SU-DHL-6 (cell line): ENCODE results near the gene CRYBG1.

Experiments used
- EZH2phosphoT487 ChIP-seq: fragments of 200-600 bp; sonication (generic), shearing (Covaris generic); conservative IDR thresholded peaks from 2 replicates; pipeline ENCODE4 v1.6.1; 2018; ENCODE audit warnings: mild to moderate bottlenecking, antibody characterized with exemption, low read length, moderate library complexity, mixed read lengths
- TF ChIP-seq, protein P1 (sequence below): fragments of 200-600 bp; sonication (generic); IDR thresholded peaks from one replicate; pipeline ENCODE4 v1.5.1; 2017; ENCODE audit warnings: antibody characterized with exemption, mild to moderate bottlenecking, low read length, moderate library complexity; ENCODE audit not compliant: insufficient read depth, poor library complexity, severe bottlenecking

DNA sequence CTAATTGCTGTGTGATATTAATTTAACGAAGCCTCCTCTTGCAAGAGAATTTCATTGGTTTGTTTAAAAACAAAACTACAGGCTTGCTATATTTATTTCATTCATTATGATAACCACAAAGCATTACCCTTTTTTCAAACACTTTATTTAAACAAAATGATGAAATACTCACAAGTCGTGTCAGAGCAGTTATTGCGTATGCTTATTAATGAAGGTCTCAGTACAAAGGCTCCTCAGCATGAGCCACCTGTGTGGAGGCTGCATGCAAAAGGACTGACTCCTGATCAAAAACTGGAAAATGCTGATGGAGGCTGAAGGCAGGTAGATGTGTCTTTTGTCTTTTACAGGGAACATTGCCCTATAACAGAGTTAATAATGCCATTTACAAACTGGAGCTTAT, 130.5 kb downstream of the CRYBG1 start:
- TF ChIP-seq, protein P1, sequence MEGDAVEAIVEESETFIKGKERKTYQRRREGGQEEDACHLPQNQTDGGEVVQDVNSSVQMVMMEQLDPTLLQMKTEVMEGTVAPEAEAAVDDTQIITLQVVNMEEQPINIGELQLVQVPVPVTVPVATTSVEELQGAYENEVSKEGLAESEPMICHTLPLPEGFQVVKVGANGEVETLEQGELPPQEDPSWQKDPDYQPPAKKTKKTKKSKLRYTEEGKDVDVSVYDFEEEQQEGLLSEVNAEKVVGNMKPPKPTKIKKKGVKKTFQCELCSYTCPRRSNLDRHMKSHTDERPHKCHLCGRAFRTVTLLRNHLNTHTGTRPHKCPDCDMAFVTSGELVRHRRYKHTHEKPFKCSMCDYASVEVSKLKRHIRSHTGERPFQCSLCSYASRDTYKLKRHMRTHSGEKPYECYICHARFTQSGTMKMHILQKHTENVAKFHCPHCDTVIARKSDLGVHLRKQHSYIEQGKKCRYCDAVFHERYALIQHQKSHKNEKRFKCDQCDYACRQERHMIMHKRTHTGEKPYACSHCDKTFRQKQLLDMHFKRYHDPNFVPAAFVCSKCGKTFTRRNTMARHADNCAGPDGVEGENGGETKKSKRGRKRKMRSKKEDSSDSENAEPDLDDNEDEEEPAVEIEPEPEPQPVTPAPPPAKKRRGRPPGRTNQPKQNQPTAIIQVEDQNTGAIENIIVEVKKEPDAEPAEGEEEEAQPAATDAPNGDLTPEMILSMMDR = no peak
- TF ChIP-seq EZH2phosphoT487 = no peak
